Spleen (tissue), 11 donors: Measurements from ENCODE around the gene XPC. TPM values are rescaled to one million over a fixed set of nuclear protein-coding genes. Genes with fewer than 3 reads are reported as not detected.

ENCODE experiments used
- DNase-seq: peaks from one replicate; pipeline ENCODE4 v3.0.0-alpha.2; 2020
- H3K27ac ChIP-seq, 8 donors: fragments of 200-600 bp; sonication (generic) in 7 of 8; 1 replicate in 4 of 8; 2 replicates in 4 of 8; pipeline versions ENCODE4 v1.5.0 to v1.8.0; 2016 to 2021; ENCODE audit warnings: inconsistent platforms in 4 of 8, mild to moderate bottlenecking in 4 of 8, moderate library complexity in 1 of 8
- H3K27me3 ChIP-seq, 7 donors: fragments of 200-600 bp; sonication (generic) in 6 of 7; replicated peaks in 1 of 7; 1 replicate in 4 of 7; 2 replicates in 3 of 7; pipeline versions ENCODE4 v1.5.0 to v1.8.0; 2016 to 2021; ENCODE audit warnings: inconsistent platforms in 3 of 7, mild to moderate bottlenecking in 1 of 7
- H3K36me3 ChIP-seq, 6 donors: fragments of 200-600 bp; sonication (generic) in 5 of 6; 1 replicate in 4 of 6; 2 replicates in 2 of 6; pipeline versions ENCODE4 v1.5.0 to v1.8.0; 2016 to 2021; ENCODE audit warnings: inconsistent platforms in 2 of 6
- H3K4me1 ChIP-seq, 6 donors: fragments of 200-600 bp; sonication (generic) in 5 of 6; 1 replicate in 3 of 6; 2 replicates in 3 of 6; pipeline versions ENCODE4 v1.5.0 to v1.8.0; 2016 to 2021; ENCODE audit warnings: inconsistent platforms in 3 of 6
- H3K4me3 ChIP-seq, 8 donors: fragments of 200-600 bp; sonication (generic) in 7 of 8; 1 replicate in 4 of 8; 2 replicates in 4 of 8; pipeline versions ENCODE4 v1.5.0 to v1.8.0; 2016 to 2021; ENCODE audit warnings: inconsistent platforms in 4 of 8, mild to moderate bottlenecking in 4 of 8, moderate library complexity in 2 of 8
- H3K9me3 ChIP-seq, 8 donors: fragments of 200-600 bp; sonication (generic) in 7 of 8; 1 replicate in 4 of 8; 2 replicates in 4 of 8; pipeline versions ENCODE4 v1.5.0 to v1.8.0; 2016 to 2021; ENCODE audit warnings: inconsistent platforms in 4 of 8
- CTCF ChIP-seq, 11 experiments: fragments of 200-600 bp in 7 of 11; fragments of 450-650 bp in 4 of 11; sonication (generic) in 4 of 11; IDR thresholded peaks in 8 of 11; conservative IDR thresholded peaks in 3 of 11; 1 replicate in 7 of 11; 2 replicates in 4 of 11; pipeline versions ENCODE4 v1.4.0 to v1.8.0; 2016 to 2021; ENCODE audit warnings: antibody characterized with exemption in 11 of 11, inconsistent platforms in 4 of 11, mild to moderate bottlenecking in 1 of 11
- POLR2A ChIP-seq, 3 donors: fragments of 450-650 bp; IDR thresholded peaks; one replicate each; pipeline ENCODE4 v1.5.1; 2017; ENCODE audit warnings: antibody characterized with exemption in 3 of 3, mild to moderate bottlenecking in 1 of 3
- POLR2AphosphoS5 ChIP-seq, 3 donors: sonication (generic); formaldehyde crosslinking; IDR thresholded peaks; one replicate each; pipeline ENCODE4 v1.5.1; 2017; ENCODE audit warnings: antibody characterized with exemption in 3 of 3
- WGBS, 5 donors: extraction: QIAGEN DNeasy Blood & Tissue Kit in 3 of 5; methylation state at CpG; one replicate each; pipeline versions ENCODE4 v1.1.5 to v1.1.7; 2013 to 2018; 5-methylcytosine and 5-hydroxymethylcytosine counted together
- intact Hi-C: fragments of 100-400 bp; cut with DNase I; formaldehyde crosslinking; loops from one replicate; pipeline ENCODE4 v1.15.0; 2023; ENCODE audit warnings: low total_unique reads
- polyA plus RNA-seq, 3 donors: library from polyadenylated mRNA; stranded (reverse); fragments of 200-250 nt; gene quantifications; one replicate each; pipeline ENCODE4 v1.2.1, GENCODE V29; 2013
- total RNA-seq, 7 donors: library from RNA; depleted of rRNA in 3 of 7; stranded (reverse); fragments of >200 nt in 3 of 7; fragmentation: NEBNext Ultra II Directional in 4 of 7; extraction: Animal tissue kit (Norgen Biotek cat#: 25700) in 4 of 7; gene quantifications; one replicate each; pipeline versions ENCODE4 v1.1.0 to v1.2.1, GENCODE V29; 2016 to 2021
- donor health status: healthy with polysubstance abuse.
- donor health status: DM: no; HTN: no; CAD: no; lungs with moderate emphysema.
- donor health status: DM: no; HTN: no; CAD: no.
- donor health status: Bipolar disorder and iron deficiency.
- donor health status: healthy.
- donor health status: DM: no; HTN: no; CAD: no.
- donor health status: DM: yes; HTN: yes; CAD: no.

XPC gene
- total and polyA plus RNA-seq, 10 donors, result 16.1 to 65.6 (median 47.3) TPM

- Histone ChIP-seq H3K27ac (no peak overlapping the region), H3K4me1 (peaks cover 4 to 28% (median 16%) of the 10 kb centered on the region in 6 donors), H3K27me3 (no peaks in the 10 kb centered on the region), H3K4me3 (no peak overlapping the region), H3K9me3 (no peaks in the 10 kb centered on the region), H3K36me3 (peaks cover 0 to 56% (median 29%) of the 10 kb centered on the region in 6 donors)
- DNase-seq, result no peak
- intact Hi-C loops, result loop anchor here (5.0 kb wide), 1 partner anchor 268 kb away; no protein-coding TSS in a partner anchor
- WGBS, 5 donors, result 73 to 98% (median 83%) methylated on average over 4 of the region's 4 CpGs
- no peak for TF ChIP-seq POLR2A (IDR thresholded peaks at IDR 0.05)
- no peak for TF ChIP-seq CTCF (IDR thresholded peaks at IDR 0.05 in 8 of 11, conservative IDR thresholded peaks at IDR 0.05 in 3 of 11)
- TF ChIP-seq POLR2AphosphoS5 (IDR thresholded peaks at IDR 0.05), result no peak
Measured at GRCh38 chr3:14199641-14200040, 21.2 kb upstream of the XPC start.

- no peaks in the 10 kb centered on the region for H3K27me3 ChIP-seq
- intact Hi-C loops, result no loop called here
- H3K9me3 ChIP-seq, result peaks cover 0 to 2% (median 0%) of the 10 kb centered on the region in 8 donors
- H3K36me3 ChIP-seq, result peaks cover 0 to 73% (median 27%) of the 10 kb centered on the region in 6 donors
- no peak for TF ChIP-seq POLR2AphosphoS5 (IDR thresholded peaks at IDR 0.05)
- TF ChIP-seq CTCF (IDR thresholded peaks at IDR 0.05 in 8 of 11, conservative IDR thresholded peaks at IDR 0.05 in 3 of 11), result no peak
- no peak for TF ChIP-seq POLR2A (IDR thresholded peaks at IDR 0.05)
- H3K4me1 ChIP-seq, result no peaks in the 10 kb centered on the region
- 79 to 94% (median 88%) methylated on average over 4 of the region's 4 CpGs for WGBS, 5 donors
- H3K27ac ChIP-seq, result no peak overlapping the region
- H3K4me3 ChIP-seq, result no peak overlapping the region
- no peak for DNase-seq
Measured at GRCh38 chr3:14194865-14195264, 16.5 kb upstream of the XPC start.

GRCh38 chr3:14188041-14188754 lies 9.8 kb upstream of the XPC start:
- H3K27ac ChIP-seq, result no peak overlapping the region
- intact Hi-C loops, result no loop called here
- H3K4me1 ChIP-seq, result peaks cover 0 to 27% (median 1%) of the 10 kb centered on the region in 6 donors
- 65 to 77% (median 70%) methylated on average over 4 of the region's 4 CpGs for WGBS, 5 donors
- DNase-seq, result no peak
- TF ChIP-seq POLR2AphosphoS5 (IDR thresholded peaks at IDR 0.05), result no peak
- TF ChIP-seq CTCF (IDR thresholded peaks at IDR 0.05 in 8 of 11, conservative IDR thresholded peaks at IDR 0.05 in 3 of 11), result no peak
- TF ChIP-seq POLR2A (IDR thresholded peaks at IDR 0.05), result no peak
- H3K36me3 ChIP-seq, result peaks cover 0 to 78% (median 48%) of the 10 kb centered on the region in 6 donors
- H3K9me3 ChIP-seq, result peaks cover 0 to 5% (median 0%) of the 10 kb centered on the region in 8 donors
- no peaks in the 10 kb centered on the region for H3K27me3 ChIP-seq
- H3K4me3 ChIP-seq, result no peak overlapping the region

GRCh38 chr3:14186854-14187458 lies 8.6 kb upstream of the XPC start:
- no peak overlapping the region for H3K27ac ChIP-seq
- intact Hi-C loops, result no loop called here
- H3K4me3 ChIP-seq, result no peak overlapping the region
- no peaks in the 10 kb centered on the region for H3K27me3 ChIP-seq
- 87 to 95% (median 94%) methylated on average over 5 of the region's 5 CpGs for WGBS, 5 donors
- peaks cover 0 to 39% (median 5%) of the 10 kb centered on the region in 6 donors for H3K4me1 ChIP-seq
- no peak for DNase-seq
- TF ChIP-seq POLR2A (IDR thresholded peaks at IDR 0.05) (no peak), CTCF (IDR thresholded peaks at IDR 0.05 in 8 of 11, conservative IDR thresholded peaks at IDR 0.05 in 3 of 11) (no peak), POLR2AphosphoS5 (IDR thresholded peaks at IDR 0.05) (no peak)
- H3K36me3 ChIP-seq, result peaks cover 0 to 90% (median 59%) of the 10 kb centered on the region in 6 donors
- H3K9me3 ChIP-seq, result peaks cover 0 to 5% (median 0%) of the 10 kb centered on the region in 8 donors
